GM12801 (cell line): ENCODE data around the gene STAB1.

Experiments
- CTCF ChIP-seq: IDR thresholded peaks from one replicate; pipeline ENCODE4 v1.5.1; 2011; ENCODE audit warnings: control low read depth; ENCODE audit not compliant: insufficient read length; ENCODE audit errors: extremely low read depth

The STAB1 gene

GRCh38 chr3:52520716-52521487 is 25.8 kb downstream of the STAB1 start:
- TF ChIP-seq CTCF = no peak

- no peak for TF ChIP-seq CTCF
Measured at GRCh38 chr3:52521488-52521824, 26.3 kb downstream of the STAB1 start.

- TF ChIP-seq CTCF = no peak
Measured at GRCh38 chr3:52521881-52522650, 26.9 kb downstream of the STAB1 start.

- TF ChIP-seq CTCF = no peak
Measured at GRCh38 chr3:52522651-52523251, 27.6 kb downstream of the STAB1 start.

GRCh38 chr3:52523386-52524257 is 28.5 kb downstream of the STAB1 start:
- TF ChIP-seq CTCF = no peak

- no peak for TF ChIP-seq CTCF
Measured at GRCh38 chr3:52524258-52524751, 29.2 kb downstream of the STAB1 start.
